GM21367 (cell line): ENCODE data around the gene CYP2S1.
"Not testable (repeated sequence)": the region's sequence is repeated elsewhere in the genome, so short reads cannot be mapped to it uniquely, and the experiment has no call there.

Source experiments
- ATAC-seq: cut with Tn5 transposase; IDR thresholded peaks from one replicate; pipeline ENCODE4 v1.9.1; 2021; ENCODE audit not compliant: unreplicated experiment

Gene CYP2S1

GRCh38 chr19:41193430-41194156, 574 bp downstream of the CYP2S1 start:
- ATAC-seq: no peak

GRCh38 chr19:41194157-41194552, 1.1 kb downstream of the CYP2S1 start:
- no peak for ATAC-seq

- ATAC-seq: no peak
Observed at GRCh38 chr19:41195675-41196497, 2.9 kb downstream of the CYP2S1 start.

GRCh38 chr19:41198559-41198958, 5.5 kb downstream of the CYP2S1 start:
- ATAC-seq: no peak

- ATAC-seq: no peak
Observed at GRCh38 chr19:41203371-41203770, 10.4 kb downstream of the CYP2S1 start.

GRCh38 chr19:41204338-41204737, 11.3 kb downstream of the CYP2S1 start:
- ATAC-seq: not testable (repeated sequence)

GRCh38 chr19:41205995-41206394, 13.0 kb downstream of the CYP2S1 start:
- no peak for ATAC-seq

GRCh38 chr19:41206456-41206855, 13.4 kb downstream of the CYP2S1 start:
- no peak for ATAC-seq

GRCh38 chr19:41206926-41207750, 14.1 kb downstream of the CYP2S1 start:
- ATAC-seq: no peak

GRCh38 chr19:41214161-41214560, 21.1 kb downstream of the CYP2S1 start:
- no peak for ATAC-seq

- no peak for ATAC-seq
Observed at GRCh38 chr19:41217741-41218140, 24.7 kb downstream of the CYP2S1 start.

GRCh38 chr19:41218249-41218614, 25.2 kb downstream of the CYP2S1 start:
- no peak for ATAC-seq

GRCh38 chr19:41218615-41219507, 25.8 kb downstream of the CYP2S1 start, which contains the start of gene AXL:
Gene AXL, plus strand, starts transcription at chr19:41219223. Its CDS starts 170 bp downstream, at chr19:41219393.
- ATAC-seq: no peak

GRCh38 chr19:41219924-41220567, 27.0 kb downstream of the CYP2S1 start:
- ATAC-seq: no peak

GRCh38 chr19:41220811-41221210, 27.8 kb downstream of the CYP2S1 start:
- no peak for ATAC-seq

GRCh38 chr19:41221514-41222205, 28.6 kb downstream of the CYP2S1 start:
- no peak for ATAC-seq

- ATAC-seq: no peak
Observed at GRCh38 chr19:41222240-41222639, 29.2 kb downstream of the CYP2S1 start.

- no peak for ATAC-seq
Observed at GRCh38 chr19:41223431-41224234, 30.6 kb downstream of the CYP2S1 start.
